Naive B cell (primary cell): ENCODE results near the gene UTS2R. TPM values are rescaled to one million over a fixed set of nuclear protein-coding genes. Genes with fewer than 3 reads are reported as not detected.
"Not testable (repeated sequence)": the region's sequence is repeated elsewhere in the genome, so short reads cannot be mapped to it uniquely, and the experiment has no call there.

Source experiments
- ATAC-seq, 2 donors: fragments of 150-1000 bp; cut with Tn5 transposase; 2 replicates each; pipeline ENCODE4 v1.10.0; 2021; ENCODE audit warnings: low read depth in 2 of 2, mild to moderate bottlenecking in 2 of 2, moderate library complexity in 2 of 2
- DNase-seq: peaks from one replicate; pipeline ENCODE4 v3.0.0; 2022
- H3K27ac Mint-ChIP-seq, 6 donors: one replicate each; pipeline ENCODE4 v1.8.0; 2020 to 2022; ENCODE audit warnings: mild to moderate bottlenecking in 6 of 6, mixed read lengths in 6 of 6, moderate library complexity in 5 of 6, inconsistent platforms in 2 of 6
- H3K27me3 Mint-ChIP-seq, 3 donors: one replicate each; pipeline ENCODE4 v1.8.0; 2021 to 2022; ENCODE audit warnings: mixed read lengths in 3 of 3, mild to moderate bottlenecking in 1 of 3
- H3K36me3 Mint-ChIP-seq, 2 donors: one replicate each; pipeline ENCODE4 v1.8.0; 2020 to 2022; ENCODE audit warnings: mixed read lengths in 2 of 2, inconsistent platforms in 1 of 2, mild to moderate bottlenecking in 1 of 2
- H3K4me1 Mint-ChIP-seq, 3 donors: one replicate each; pipeline ENCODE4 v1.8.0; 2020 to 2022; ENCODE audit warnings: mixed read lengths in 3 of 3, inconsistent platforms in 1 of 3, mild to moderate bottlenecking in 1 of 3, moderate library complexity in 1 of 3
- H3K4me3 Mint-ChIP-seq, 8 donors: one replicate each; pipeline ENCODE4 v1.8.0; 2020 to 2022; ENCODE audit warnings: mild to moderate bottlenecking in 8 of 8, mixed read lengths in 8 of 8, moderate library complexity in 8 of 8, inconsistent platforms in 2 of 8
- H3K9me3 Mint-ChIP-seq, 7 donors: one replicate each; pipeline ENCODE4 v1.8.0; 2020 to 2022; ENCODE audit warnings: mixed read lengths in 7 of 7, mild to moderate bottlenecking in 5 of 7, inconsistent platforms in 2 of 7, moderate library complexity in 1 of 7
- polyA plus RNA-seq, 6 donors: library from polyadenylated mRNA; unstranded; fragments of 300-500 nt; fragmentation: Illumina TruSeq; gene quantifications; one replicate each; pipeline ENCODE4 v1.2.3, GENCODE V29; 2021; ENCODE audit warnings: low read depth in 6 of 6

The UTS2R gene
- polyA plus RNA-seq, 6 donors from 2014 or later = not detected

GRCh38 chr17:82351713-82352488 lies 19.7 kb upstream of the UTS2R start:
- H3K4me3 Mint-ChIP-seq = no peak overlapping the region
- H3K36me3 Mint-ChIP-seq = no peaks in the 10 kb centered on the region
- H3K27me3 Mint-ChIP-seq = peaks cover 9 to 45% (median 16%) of the 10 kb centered on the region in 3 donors
- peaks cover 0 to 6% (median 0%) of the 10 kb centered on the region in 3 donors for H3K4me1 Mint-ChIP-seq
- peak overlapping the region in 1 of 6 donors; percentile 12 for H3K27ac Mint-ChIP-seq
- peak; percentile 95 to 97 for ATAC-seq
- peak; percentile 81 for DNase-seq
- no peaks in the 10 kb centered on the region for H3K9me3 Mint-ChIP-seq

GRCh38 chr17:82353484-82353883 lies 18.1 kb upstream of the UTS2R start:
- Mint-ChIP-seq H3K4me1 (peaks cover 4 to 8% (median 4%) of the 10 kb centered on the region in 3 donors), H3K36me3 (no peaks in the 10 kb centered on the region), H3K27ac (no peak overlapping the region), H3K4me3 (no peak overlapping the region), H3K9me3 (no peaks in the 10 kb centered on the region), H3K27me3 (peaks cover 11 to 50% (median 20%) of the 10 kb centered on the region in 3 donors)
- ATAC-seq (no peak), DNase-seq (no peak)

GRCh38 chr17:82354804-82355308 lies 16.7 kb upstream of the UTS2R start:
- DNase-seq (no peak), ATAC-seq (no peak)
- Mint-ChIP-seq H3K36me3 (no peaks in the 10 kb centered on the region), H3K4me3 (no peak overlapping the region), H3K4me1 (peaks cover 7 to 11% (median 7%) of the 10 kb centered on the region in 3 donors), H3K9me3 (peaks cover 0 to 2% (median 0%) of the 10 kb centered on the region in 7 donors), H3K27me3 (peaks cover 11 to 46% (median 12%) of the 10 kb centered on the region in 3 donors), H3K27ac (no peak overlapping the region)

- peaks cover 11 to 46% (median 12%) of the 10 kb centered on the region in 3 donors for H3K27me3 Mint-ChIP-seq
- H3K4me3 Mint-ChIP-seq = no peak overlapping the region
- no peak overlapping the region for H3K27ac Mint-ChIP-seq
- peaks cover 0 to 2% (median 0%) of the 10 kb centered on the region in 7 donors for H3K9me3 Mint-ChIP-seq
- DNase-seq = no peak
- H3K4me1 Mint-ChIP-seq = peaks cover 7 to 11% (median 7%) of the 10 kb centered on the region in 3 donors
- H3K36me3 Mint-ChIP-seq = no peaks in the 10 kb centered on the region
- no peak for ATAC-seq
Observed at GRCh38 chr17:82355770-82356427, 15.7 kb upstream of the UTS2R start.

- H3K36me3 Mint-ChIP-seq = no peaks in the 10 kb centered on the region
- peaks cover 7% of the 10 kb centered on the region in 3 donors for H3K4me1 Mint-ChIP-seq
- H3K4me3 Mint-ChIP-seq = no peak overlapping the region
- no peak overlapping the region for H3K27ac Mint-ChIP-seq
- H3K27me3 Mint-ChIP-seq = peaks cover 8 to 42% (median 16%) of the 10 kb centered on the region in 3 donors
- peaks cover 0 to 2% (median 0%) of the 10 kb centered on the region in 7 donors for H3K9me3 Mint-ChIP-seq
- DNase-seq (no peak), ATAC-seq (no peak)
Observed at GRCh38 chr17:82356845-82357355, 14.7 kb upstream of the UTS2R start.

- Mint-ChIP-seq H3K9me3 (peaks cover 0 to 2% (median 0%) of the 10 kb centered on the region in 7 donors), H3K4me1 (peaks cover 4 to 7% (median 7%) of the 10 kb centered on the region in 3 donors), H3K27me3 (peaks cover 8 to 41% (median 19%) of the 10 kb centered on the region in 3 donors), H3K27ac (no peak overlapping the region), H3K4me3 (no peak overlapping the region), H3K36me3 (no peaks in the 10 kb centered on the region)
- no peak for ATAC-seq
- DNase-seq = no peak
Observed at GRCh38 chr17:82357394-82357793, 14.2 kb upstream of the UTS2R start.

GRCh38 chr17:82358465-82359350 lies 12.9 kb upstream of the UTS2R start, which contains the start of gene TEX19:
Gene TEX19 (plus strand): TSS chr17:82359247. CDS start chr17:82362151, 2,904 bp downstream.
- no peaks in the 10 kb centered on the region for H3K36me3 Mint-ChIP-seq
- H3K4me3 Mint-ChIP-seq = peak within 1 kb of the TSS in 2 of 8 donors; percentile 10 to 77
- H3K4me1 Mint-ChIP-seq = peaks cover 4 to 7% (median 7%) of the 10 kb centered on the region in 3 donors
- peaks cover 0 to 2% (median 0%) of the 10 kb centered on the region in 7 donors for H3K9me3 Mint-ChIP-seq
- DNase-seq = no peak
- peak; percentile 37 to 46 for ATAC-seq
- H3K27me3 Mint-ChIP-seq = peaks cover 8 to 46% (median 26%) of the 10 kb centered on the region in 3 donors
- peak within 1 kb of the TSS in 1 of 6 donors; percentile 67 for H3K27ac Mint-ChIP-seq

- not testable (repeated sequence) for H3K27ac Mint-ChIP-seq, ATAC-seq, H3K9me3 Mint-ChIP-seq
Observed at GRCh38 chr17:82359451-82360074, 12.0 kb upstream of the UTS2R start.

GRCh38 chr17:82361885-82362633 lies 9.5 kb upstream of the UTS2R start:
- Mint-ChIP-seq H3K4me1 (peaks cover 4 to 7% (median 7%) of the 10 kb centered on the region in 3 donors), H3K9me3 (peaks cover 0 to 2% (median 0%) of the 10 kb centered on the region in 7 donors), H3K27me3 (peaks cover 13 to 36% (median 29%) of the 10 kb centered on the region in 3 donors), H3K36me3 (no peaks in the 10 kb centered on the region), H3K27ac (no peak overlapping the region), H3K4me3 (no peak overlapping the region)
- DNase-seq = no peak
- ATAC-seq = no peak

More at GRCh38 chr17:82359451-82360074, 12.0 kb upstream of the UTS2R start:
- H3K4me1 Mint-ChIP-seq, H3K36me3 Mint-ChIP-seq, DNase-seq, H3K4me3 Mint-ChIP-seq: not testable (repeated sequence)
- peaks cover 8 to 41% (median 28%) of the 10 kb centered on the region in 3 donors for H3K27me3 Mint-ChIP-seq

- H3K27ac Mint-ChIP-seq = no peak overlapping the region
- H3K4me1 Mint-ChIP-seq = peaks cover 4 to 5% (median 4%) of the 10 kb centered on the region in 3 donors
- peaks cover 19 to 40% (median 27%) of the 10 kb centered on the region in 3 donors for H3K27me3 Mint-ChIP-seq
- H3K36me3 Mint-ChIP-seq = no peaks in the 10 kb centered on the region
- ATAC-seq (no peak), DNase-seq (no peak)
- H3K9me3 Mint-ChIP-seq = no peaks in the 10 kb centered on the region
- no peak overlapping the region for H3K4me3 Mint-ChIP-seq
Observed at GRCh38 chr17:82365606-82366295, 5.8 kb upstream of the UTS2R start.

- Mint-ChIP-seq H3K27ac (no peak overlapping the region), H3K36me3 (no peaks in the 10 kb centered on the region), H3K4me3 (no peak overlapping the region)
Observed at GRCh38 chr17:82366749-82367148, 4.8 kb upstream of the UTS2R start.

More at GRCh38 chr17:82366749-82367148, 4.8 kb upstream of the UTS2R start:
- Mint-ChIP-seq H3K4me1 (peaks cover 8 to 10% (median 10%) of the 10 kb centered on the region in 3 donors), H3K27me3 (peaks cover 23 to 43% (median 29%) of the 10 kb centered on the region in 3 donors), H3K9me3 (no peaks in the 10 kb centered on the region)
- no peak for ATAC-seq
- no peak for DNase-seq
